Cardiac muscle cell (in vitro differentiated cells and primary cell): Measurements from ENCODE around the gene HDAC4. TPM values are rescaled to one million over a fixed set of nuclear protein-coding genes. Genes with fewer than 3 reads are reported as not detected.
A peak's percentile ranks its signal among the peaks of the same experiment; 100 is the strongest.

Experiments used
- DNase-seq, 2 donors: peaks; one replicate each; pipeline versions ENCODE4 v3.0.0 to v3.0.0-alpha.2; 2010 to 2017; ENCODE audit warnings: low read depth in 1 of 2, low spot score in 1 of 2
- H3K27ac ChIP-seq: fragments of 200-600 bp; sonication (generic); 2 replicates; pipeline ENCODE4 v1.5.1; 2016
- H3K27me3 ChIP-seq: fragments of 200-600 bp; sonication (generic); 2 replicates; pipeline ENCODE4 v1.6.0; 2016; ENCODE audit warnings: control low read depth
- H3K36me3 ChIP-seq: fragments of 200-600 bp; sonication (generic); 2 replicates; pipeline ENCODE4 v1.5.1; 2016; ENCODE audit warnings: control low read depth
- H3K4me1 ChIP-seq: fragments of 200-600 bp; sonication (generic); 2 replicates; pipeline ENCODE4 v1.8.1; 2017; ENCODE audit warnings: low read depth, mild to moderate bottlenecking, mixed run types
- H3K4me3 ChIP-seq: fragments of 200-600 bp; sonication (generic); 2 replicates; pipeline ENCODE4 v1.5.1; 2016; ENCODE audit warnings: mild to moderate bottlenecking
- H3K9me3 ChIP-seq: fragments of 200-600 bp; sonication (generic); 2 replicates; pipeline ENCODE4 v1.5.1; 2017; ENCODE audit warnings: low read depth, mild to moderate bottlenecking, control low read depth
- CTCF ChIP-seq: IDR thresholded peaks from 2 replicates; pipeline ENCODE4 v1.5.1; 2012; ENCODE audit warnings: low read depth, mild to moderate bottlenecking, low read length
- polyA plus RNA-seq: library from polyadenylated mRNA; unstranded; fragments of >200 nt; fragmentation: Nextera tagmentation; extraction: Ambion mirVana; gene quantifications from 2 replicates; pipeline ENCODE4 v1.2.1, GENCODE V29; 2016
- total RNA-seq: library from RNA; depleted of rRNA; stranded (reverse); fragments of >200 nt; gene quantifications from 2 replicates; pipeline ENCODE4 v1.2.3, GENCODE V29; 2016

HDAC4 gene
- total and polyA plus RNA-seq, 2 experiments from 2014 or later = 7.0 to 41.6 TPM

- H3K27ac ChIP-seq = no peak overlapping the region
- TF ChIP-seq CTCF = no peak
- H3K9me3 ChIP-seq = no peaks in the 10 kb centered on the region
- H3K27me3 ChIP-seq = no peaks in the 10 kb centered on the region
- H3K36me3 ChIP-seq = no peaks in the 10 kb centered on the region
- H3K4me3 ChIP-seq = no peak overlapping the region
- H3K4me1 ChIP-seq = peaks cover 3% of the 10 kb centered on the region
- no peak for DNase-seq
These were observed 121.1 kb downstream of the HDAC4 start for GRCh38 chr2:239279508-239280295.

- Histone ChIP-seq H3K4me3 (no peak overlapping the region), H3K36me3 (no peaks in the 10 kb centered on the region), H3K27ac (no peak overlapping the region), H3K4me1 (peaks cover 6% of the 10 kb centered on the region), H3K9me3 (no peaks in the 10 kb centered on the region), H3K27me3 (no peaks in the 10 kb centered on the region)
- DNase-seq = no peak
- no peak for TF ChIP-seq CTCF
These were observed 121.9 kb downstream of the HDAC4 start for GRCh38 chr2:239278941-239279365.

GRCh38 chr2:239278361-239278760 is 122.5 kb downstream of the HDAC4 start:
- no peak for TF ChIP-seq CTCF
- no peak overlapping the region for H3K27ac ChIP-seq
- H3K4me3 ChIP-seq = no peak overlapping the region
- DNase-seq = no peak
- H3K27me3 ChIP-seq = no peaks in the 10 kb centered on the region
- H3K9me3 ChIP-seq = no peaks in the 10 kb centered on the region
- no peaks in the 10 kb centered on the region for H3K36me3 ChIP-seq
- peaks cover 6% of the 10 kb centered on the region for H3K4me1 ChIP-seq

GRCh38 chr2:239277401-239278085 is 123.3 kb downstream of the HDAC4 start:
- no peak for TF ChIP-seq CTCF
- H3K27ac ChIP-seq = no peak overlapping the region
- DNase-seq = no peak
- no peaks in the 10 kb centered on the region for H3K27me3 ChIP-seq
- H3K4me1 ChIP-seq = peaks cover 6% of the 10 kb centered on the region
- no peak overlapping the region for H3K4me3 ChIP-seq
- no peaks in the 10 kb centered on the region for H3K36me3 ChIP-seq
- no peaks in the 10 kb centered on the region for H3K9me3 ChIP-seq

DNA sequence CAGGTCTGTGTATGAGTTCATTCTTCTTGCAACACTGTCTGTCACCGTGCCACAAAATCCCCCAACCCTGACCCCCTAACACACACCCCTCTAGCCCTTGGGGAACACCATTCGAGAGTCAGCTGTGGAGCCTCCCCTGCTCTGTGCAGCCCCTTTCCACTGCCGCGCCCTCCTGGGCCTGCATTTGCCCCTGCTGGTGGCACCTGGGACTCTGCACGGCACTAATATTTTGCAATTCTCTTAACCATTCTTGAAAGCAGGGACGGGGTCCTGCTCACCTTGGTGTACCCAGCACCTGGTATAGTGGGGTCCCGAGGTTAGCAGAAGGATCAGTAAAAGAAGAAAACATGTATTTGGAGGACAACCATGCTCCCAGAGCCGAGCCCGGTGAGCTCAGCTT is 124.0 kb downstream of the HDAC4 start:
- Histone ChIP-seq H3K36me3 (no peaks in the 10 kb centered on the region), H3K9me3 (no peaks in the 10 kb centered on the region), H3K4me1 (peaks cover 6% of the 10 kb centered on the region), H3K27me3 (no peaks in the 10 kb centered on the region), H3K4me3 (no peak overlapping the region), H3K27ac (no peak overlapping the region)
- TF ChIP-seq CTCF = peak; percentile 3
- DNase-seq = no peak
